ENCODE results near the gene API5. TPM values are rescaled to one million over a fixed set of nuclear protein-coding genes. Genes with fewer than 3 reads are reported as not detected.

Gene API5
- total RNA-seq, 2 donors from 2014 or later = 149 to 166 TPM

- TF ChIP-seq CTCF (conservative IDR thresholded peaks at IDR 0.05) = no peak
- H3K27ac Mint-ChIP-seq = no peak overlapping the region
- H3K4me3 Mint-ChIP-seq = no peak overlapping the region
- Histone ChIP-seq H3K4me1 (ENCODE audit: control insufficient read depth, insufficient read depth, low read length) (no peaks in the 10 kb centered on the region), H3K27me3 (ENCODE audit: control insufficient read depth, insufficient read depth, low read length, poor library complexity, severe bottlenecking) (no peaks in the 10 kb centered on the region), H3K9me3 (ENCODE audit: control insufficient read depth, low read length) (no peaks in the 10 kb centered on the region), H3K27ac (ENCODE audit: low read depth, low read length) (no peak overlapping the region), H3K9ac (ENCODE audit: extremely low read depth, low read length, poor library complexity, severe bottlenecking) (no peak overlapping the region), H3K36me3 (ENCODE audit: control insufficient read depth, insufficient read depth, low read length) (peaks cover 28% of the 10 kb centered on the region), H3K4me3 (ENCODE audit: low read length) (no peak overlapping the region)
- peaks cover 2% of the 10 kb centered on the region for H3K4me1 Mint-ChIP-seq
- H3K27me3 Mint-ChIP-seq (ENCODE audit: insufficient read depth) = no peaks in the 10 kb centered on the region
- no peak for DNase-seq
- H3K9me3 Mint-ChIP-seq = no peaks in the 10 kb centered on the region
- WGBS, 2 experiments (ENCODE audit: insufficient coverage in 1 of 2, insufficient read length in 1 of 2) = 100% methylated on average over 2 of the region's 2 CpGs; no CpG with 5 or more reads in 1 of the 2 experiments
- peaks cover 24% of the 10 kb centered on the region for H3K36me3 Mint-ChIP-seq (ENCODE audit: low read depth)
Observed at GRCh38 chr11:43376065-43376464, 64.3 kb downstream of the API5 start.

GRCh38 chr11:43376594-43376993 lies 64.8 kb downstream of the API5 start:
- no peak for TF ChIP-seq CTCF (conservative IDR thresholded peaks at IDR 0.05)
- no peak for DNase-seq
- H3K4me1 ChIP-seq (ENCODE audit: control insufficient read depth, insufficient read depth, low read length) = no peaks in the 10 kb centered on the region
- no peak overlapping the region for H3K4me3 Mint-ChIP-seq
- no peak overlapping the region for H3K27ac Mint-ChIP-seq
- no peak overlapping the region for H3K4me3 ChIP-seq (ENCODE audit: low read length)
- WGBS, 2 experiments (ENCODE audit: insufficient coverage in 1 of 2, insufficient read length in 1 of 2) = 90 to 94% methylated on average over 2 of the region's 2 CpGs
- H3K9ac ChIP-seq (ENCODE audit: extremely low read depth, low read length, poor library complexity, severe bottlenecking) = no peak overlapping the region
- H3K9me3 Mint-ChIP-seq = no peaks in the 10 kb centered on the region
- no peak overlapping the region for H3K27ac ChIP-seq (ENCODE audit: low read depth, low read length)
- H3K36me3 Mint-ChIP-seq (ENCODE audit: low read depth) = peaks cover 24% of the 10 kb centered on the region
- no peaks in the 10 kb centered on the region for H3K27me3 ChIP-seq (ENCODE audit: control insufficient read depth, insufficient read depth, low read length, poor library complexity, severe bottlenecking)
- H3K36me3 ChIP-seq (ENCODE audit: control insufficient read depth, insufficient read depth, low read length) = peaks cover 33% of the 10 kb centered on the region
- no peaks in the 10 kb centered on the region for H3K27me3 Mint-ChIP-seq (ENCODE audit: insufficient read depth)
- no peaks in the 10 kb centered on the region for H3K9me3 ChIP-seq (ENCODE audit: control insufficient read depth, low read length)
- no peaks in the 10 kb centered on the region for H3K4me1 Mint-ChIP-seq

- Histone ChIP-seq H3K36me3 (ENCODE audit: control insufficient read depth, insufficient read depth, low read length) (peaks cover 36% of the 10 kb centered on the region), H3K9ac (ENCODE audit: extremely low read depth, low read length, poor library complexity, severe bottlenecking) (no peak overlapping the region), H3K27me3 (ENCODE audit: control insufficient read depth, insufficient read depth, low read length, poor library complexity, severe bottlenecking) (no peaks in the 10 kb centered on the region), H3K4me3 (ENCODE audit: low read length) (no peak overlapping the region), H3K27ac (ENCODE audit: low read depth, low read length) (no peak overlapping the region), H3K4me1 (ENCODE audit: control insufficient read depth, insufficient read depth, low read length) (no peaks in the 10 kb centered on the region), H3K9me3 (ENCODE audit: control insufficient read depth, low read length) (no peaks in the 10 kb centered on the region)
- DNase-seq = no peak
- Mint-ChIP-seq H3K27ac (no peak overlapping the region), H3K9me3 (no peaks in the 10 kb centered on the region), H3K36me3 (ENCODE audit: low read depth) (peaks cover 26% of the 10 kb centered on the region), H3K4me3 (no peak overlapping the region), H3K27me3 (ENCODE audit: insufficient read depth) (no peaks in the 10 kb centered on the region), H3K4me1 (no peaks in the 10 kb centered on the region)
- TF ChIP-seq CTCF (conservative IDR thresholded peaks at IDR 0.05) = no peak
Observed at GRCh38 chr11:43377389-43377788, 65.6 kb downstream of the API5 start.
